Left lung (tissue), 10 donors: Measurements from ENCODE around the gene AP5Z1. TPM values are rescaled to one million over a fixed set of nuclear protein-coding genes. Genes with fewer than 3 reads are reported as not detected.

Source experiments
- ATAC-seq: fragments of 200-7000 bp; cut with Tn5 transposase; one replicate; pipeline ENCODE4 v1.9.1; 2020; ENCODE audit warnings: moderate library complexity
- DNase-seq, 4 donors: peaks; one replicate each; pipeline ENCODE4 v3.0.0-alpha.2; 2013 to 2020
- H3K27ac ChIP-seq, 2 donors: fragments of 200-600 bp; sonication (generic) in 1 of 2; one replicate each; pipeline versions ENCODE4 v1.5.0 to v1.8.0; 2020 to 2021
- H3K27me3 ChIP-seq, 2 donors: fragments of 200-600 bp; sonication (generic) in 1 of 2; one replicate each; pipeline versions ENCODE4 v1.5.0 to v1.8.0; 2020 to 2021
- H3K36me3 ChIP-seq, 2 donors: fragments of 200-600 bp; sonication (generic) in 1 of 2; one replicate each; pipeline versions ENCODE4 v1.5.0 to v1.8.0; 2020 to 2021
- H3K4me1 ChIP-seq, 2 donors: fragments of 200-600 bp; one replicate each; pipeline ENCODE4 v1.8.0; 2021
- H3K4me3 ChIP-seq, 2 donors: fragments of 200-600 bp; sonication (generic) in 1 of 2; one replicate each; pipeline versions ENCODE4 v1.5.0 to v1.8.0; 2020 to 2021; ENCODE audit warnings: mild to moderate bottlenecking in 1 of 2
- H3K9me3 ChIP-seq, 2 donors: fragments of 200-600 bp; sonication (generic) in 1 of 2; one replicate each; pipeline versions ENCODE4 v1.5.0 to v1.8.0; 2020 to 2021
- intact Hi-C, 2 donors: fragments of 100-400 bp; cut with DNase I; formaldehyde crosslinking; loops; one replicate each; pipeline versions ENCODE4 v1.11.2 to v1.14.2; 2022
- polyA plus RNA-seq, 6 donors: library from polyadenylated mRNA; unstranded; fragments of 120-200 nt; gene quantifications; one replicate each; pipeline ENCODE4 v1.2.1, GENCODE V29; 2013; ENCODE audit not compliant: insufficient read length in 6 of 6
- total RNA-seq, 2 donors: library from RNA; stranded (reverse); fragmentation: NEBNext Ultra II Directional; extraction: Animal tissue kit (Norgen Biotek cat#: 25700); gene quantifications; one replicate each; pipeline ENCODE4 v1.2.1, GENCODE V29; 2021
- TF ChIP-seq, protein P1 (sequence below), 2 donors: fragments of 200-600 bp; sonication (generic) in 1 of 2; IDR thresholded peaks; one replicate each; pipeline versions ENCODE4 v1.5.0 to v1.8.0; 2021; ENCODE audit warnings: antibody characterized with exemption in 2 of 2
- donor health status: DM: no; HTN: yes; CAD: no.
- donor health status: DM: no; HTN: no; CAD: no.

Gene AP5Z1
- total and polyA plus RNA-seq, 8 donors: 16.9 to 49.5 (median 22.5) TPM

GRCh38 chr7:4747746-4748145, 27.7 kb upstream of the AP5Z1 start:
- Histone ChIP-seq H3K27me3 (no peaks in the 10 kb centered on the region), H3K4me3 (no peak overlapping the region), H3K4me1 (peaks cover 33 to 70% of the 10 kb centered on the region in 2 donors), H3K9me3 (no peaks in the 10 kb centered on the region), H3K27ac (peak overlapping the region; percentile 91 to 93), H3K36me3 (peaks cover 0 to 26% of the 10 kb centered on the region in 2 donors)
- ATAC-seq (no peak), DNase-seq (no peak)
- TF ChIP-seq, protein P1, sequence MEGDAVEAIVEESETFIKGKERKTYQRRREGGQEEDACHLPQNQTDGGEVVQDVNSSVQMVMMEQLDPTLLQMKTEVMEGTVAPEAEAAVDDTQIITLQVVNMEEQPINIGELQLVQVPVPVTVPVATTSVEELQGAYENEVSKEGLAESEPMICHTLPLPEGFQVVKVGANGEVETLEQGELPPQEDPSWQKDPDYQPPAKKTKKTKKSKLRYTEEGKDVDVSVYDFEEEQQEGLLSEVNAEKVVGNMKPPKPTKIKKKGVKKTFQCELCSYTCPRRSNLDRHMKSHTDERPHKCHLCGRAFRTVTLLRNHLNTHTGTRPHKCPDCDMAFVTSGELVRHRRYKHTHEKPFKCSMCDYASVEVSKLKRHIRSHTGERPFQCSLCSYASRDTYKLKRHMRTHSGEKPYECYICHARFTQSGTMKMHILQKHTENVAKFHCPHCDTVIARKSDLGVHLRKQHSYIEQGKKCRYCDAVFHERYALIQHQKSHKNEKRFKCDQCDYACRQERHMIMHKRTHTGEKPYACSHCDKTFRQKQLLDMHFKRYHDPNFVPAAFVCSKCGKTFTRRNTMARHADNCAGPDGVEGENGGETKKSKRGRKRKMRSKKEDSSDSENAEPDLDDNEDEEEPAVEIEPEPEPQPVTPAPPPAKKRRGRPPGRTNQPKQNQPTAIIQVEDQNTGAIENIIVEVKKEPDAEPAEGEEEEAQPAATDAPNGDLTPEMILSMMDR (IDR thresholded peaks at IDR 0.05): no peak
- intact Hi-C loops: loop anchor here in 1 of 2 donors (10.0 kb wide), 1 partner anchor 63 kb away; the partner anchor contains the start of gene FOXK1

DNA sequence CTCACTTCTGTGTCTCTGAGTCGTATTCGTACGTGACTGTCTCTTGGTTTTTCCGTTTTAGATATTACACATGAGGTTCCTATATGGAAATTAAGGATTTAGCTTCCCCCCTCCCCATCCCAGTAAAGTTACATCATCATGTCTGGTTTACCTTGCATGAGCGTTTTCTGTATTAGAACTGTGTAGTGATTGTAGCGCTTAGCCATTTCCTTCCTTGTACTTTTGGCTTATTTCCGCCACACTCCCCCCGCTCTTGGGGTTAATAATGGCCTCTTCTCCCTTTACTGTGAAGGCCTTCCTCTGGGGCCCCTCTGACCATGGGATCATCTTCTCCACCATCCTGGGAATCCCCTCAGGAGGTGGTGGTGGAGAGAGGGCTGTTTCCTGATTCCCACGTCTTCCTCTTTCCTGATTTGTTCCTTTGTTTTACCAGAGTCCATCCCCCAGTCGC, 27.2 kb upstream of the AP5Z1 start:
- intact Hi-C loops: loop anchor here in 1 of 2 donors (10.0 kb wide), 1 partner anchor 63 kb away; the partner anchor contains the start of gene FOXK1
- Histone ChIP-seq H3K4me3 (no peak overlapping the region), H3K4me1 (peaks cover 31 to 67% of the 10 kb centered on the region in 2 donors), H3K36me3 (peaks cover 0 to 21% of the 10 kb centered on the region in 2 donors), H3K27me3 (no peaks in the 10 kb centered on the region), H3K9me3 (no peaks in the 10 kb centered on the region), H3K27ac (peak overlapping the region in 1 of 2 donors; percentile 91)
- TF ChIP-seq, protein P1 (IDR thresholded peaks at IDR 0.05): no peak
- no peak for DNase-seq
- no peak for ATAC-seq

GRCh38 chr7:4749363-4749762, 26.1 kb upstream of the AP5Z1 start:
- Histone ChIP-seq H3K27ac (peak overlapping the region in 1 of 2 donors; percentile 91), H3K4me1 (peaks cover 23 to 67% of the 10 kb centered on the region in 2 donors), H3K4me3 (no peak overlapping the region), H3K9me3 (no peaks in the 10 kb centered on the region), H3K27me3 (no peaks in the 10 kb centered on the region), H3K36me3 (peaks cover 0 to 24% of the 10 kb centered on the region in 2 donors)
- TF ChIP-seq, protein P1 (IDR thresholded peaks at IDR 0.05): no peak
- ATAC-seq (no peak), DNase-seq (no peak)
- intact Hi-C loops: loop anchor here in 1 of 2 donors (10.0 kb wide), 1 partner anchor 65 kb away; the partner anchor contains the start of gene FOXK1

DNA sequence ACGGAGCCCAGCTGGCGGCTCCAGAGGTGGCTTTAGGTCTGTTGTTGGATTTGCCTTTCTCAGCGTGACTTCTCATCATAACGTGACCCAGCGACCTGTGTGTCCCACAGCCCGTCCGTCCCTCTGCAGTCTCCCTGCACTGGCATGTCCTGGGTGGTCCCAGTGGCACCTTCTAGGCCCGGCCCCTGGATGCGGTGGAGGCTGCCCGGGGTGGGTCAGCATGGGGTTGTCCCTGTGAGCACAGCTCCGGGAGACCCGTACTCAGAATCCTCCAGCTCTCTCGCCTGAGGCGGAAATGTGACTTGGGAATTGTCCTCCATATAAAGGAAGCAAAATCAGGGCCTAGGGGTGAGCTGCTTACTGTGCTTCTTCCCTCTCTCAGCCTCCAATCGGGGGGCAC, 25.6 kb upstream of the AP5Z1 start:
- peaks cover 19 to 62% of the 10 kb centered on the region in 2 donors for H3K4me1 ChIP-seq
- H3K4me3 ChIP-seq: no peak overlapping the region
- H3K9me3 ChIP-seq: no peaks in the 10 kb centered on the region
- TF ChIP-seq, protein P1 (IDR thresholded peaks at IDR 0.05): no peak
- ATAC-seq: no peak
- no peaks in the 10 kb centered on the region for H3K27me3 ChIP-seq
- intact Hi-C loops: loop anchor here in 1 of 2 donors (10.0 kb wide), 2 partner anchors 65 to 135 kb away; partner anchors contain the start of gene FOXK1
- peaks cover 0 to 29% of the 10 kb centered on the region in 2 donors for H3K36me3 ChIP-seq
- DNase-seq: no peak
- H3K27ac ChIP-seq: peak overlapping the region in 1 of 2 donors; percentile 91

DNA sequence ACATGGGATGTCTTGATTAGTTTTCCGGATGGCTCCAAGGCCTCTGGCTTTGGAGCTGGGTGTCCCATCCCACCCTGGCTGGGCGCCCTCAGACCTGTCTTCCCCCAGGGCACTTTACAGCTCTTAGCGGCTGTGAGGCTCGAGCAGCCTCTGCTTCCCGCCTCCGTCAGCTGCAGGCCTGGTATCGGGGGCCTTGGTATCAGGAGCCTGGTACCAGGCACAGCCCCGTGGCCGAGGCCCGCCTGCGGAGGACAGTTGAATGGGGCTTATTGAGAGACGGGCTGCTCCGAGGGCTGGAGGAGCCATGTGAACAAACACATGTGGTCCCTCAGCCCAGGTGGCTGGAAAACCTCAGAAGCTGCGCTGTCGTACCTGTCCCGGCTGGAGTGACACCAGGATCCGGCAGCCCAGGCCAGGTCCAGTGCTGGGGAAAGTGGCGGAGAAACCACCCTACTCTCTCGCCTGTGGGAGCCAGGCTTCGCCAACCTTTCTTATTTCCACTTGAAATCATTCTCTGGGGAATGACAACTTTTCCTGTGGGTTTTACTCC, 23.9 kb upstream of the AP5Z1 start:
- intact Hi-C loops: loop anchor here in 1 of 2 donors (10.0 kb wide), 1 partner anchor 137 kb away; no protein-coding TSS in a partner anchor
- TF ChIP-seq, protein P1 (IDR thresholded peaks at IDR 0.05): no peak
- Histone ChIP-seq H3K27ac (no peak overlapping the region), H3K4me1 (peaks cover 17 to 45% of the 10 kb centered on the region in 2 donors), H3K9me3 (no peaks in the 10 kb centered on the region), H3K36me3 (peaks cover 0 to 45% of the 10 kb centered on the region in 2 donors), H3K27me3 (no peaks in the 10 kb centered on the region), H3K4me3 (no peak overlapping the region)
- DNase-seq (no peak), ATAC-seq (no peak)
